Parathyroid adenoma (tissue), 2 donors: Measurements from ENCODE around the gene CCDC85C.

ENCODE experiments used
- H2AFZ ChIP-seq: fragments of 300-600 bp; sonication (generic); one replicate; pipeline ENCODE4 v1.7.0; 2017; ENCODE audit warnings: antibody characterized with exemption, mild to moderate bottlenecking
- H3K27ac ChIP-seq: fragments of 300-600 bp; sonication (generic); one replicate; pipeline ENCODE4 v1.7.0; 2017
- H3K27me3 ChIP-seq: fragments of 300-600 bp; sonication (generic); one replicate; pipeline ENCODE4 v1.7.0; 2017; ENCODE audit warnings: low read length; ENCODE audit not compliant: control insufficient read depth, insufficient read depth
- H3K36me3 ChIP-seq: fragments of 300-600 bp; sonication (generic); one replicate; pipeline ENCODE4 v1.7.0; 2017; ENCODE audit warnings: low read length; ENCODE audit not compliant: control insufficient read depth, insufficient read depth
- H3K4me1 ChIP-seq: fragments of 300-600 bp; sonication (generic); one replicate; pipeline ENCODE4 v1.7.0; 2017; ENCODE audit warnings: control low read depth
- H3K4me2 ChIP-seq: fragments of 300-600 bp; sonication (generic); one replicate; pipeline ENCODE4 v1.7.0; 2017; ENCODE audit warnings: low read length
- H3K4me3 ChIP-seq: fragments of 300-600 bp; sonication (generic); one replicate; pipeline ENCODE4 v1.7.0; 2017; ENCODE audit warnings: low read depth, low read length
- H3K79me2 ChIP-seq: fragments of 300-600 bp; sonication (generic); one replicate; pipeline ENCODE4 v1.7.0; 2017; ENCODE audit warnings: control low read depth
- H3K9ac ChIP-seq: fragments of 300-600 bp; sonication (generic); one replicate; pipeline ENCODE4 v1.7.0; 2017; ENCODE audit warnings: mild to moderate bottlenecking
- H3K9me3 ChIP-seq: fragments of 300-600 bp; sonication (generic); one replicate; pipeline ENCODE4 v1.7.0; 2017; ENCODE audit warnings: low read length; ENCODE audit not compliant: control insufficient read depth
- TF ChIP-seq, protein P1 (sequence below): fragments of 300-600 bp; sonication (generic); IDR thresholded peaks from one replicate; pipeline ENCODE4 v1.7.0; 2017; ENCODE audit warnings: antibody characterized with exemption, mild to moderate bottlenecking
- donor health status: primary hyperparathyroidism.

The CCDC85C gene

DNA sequence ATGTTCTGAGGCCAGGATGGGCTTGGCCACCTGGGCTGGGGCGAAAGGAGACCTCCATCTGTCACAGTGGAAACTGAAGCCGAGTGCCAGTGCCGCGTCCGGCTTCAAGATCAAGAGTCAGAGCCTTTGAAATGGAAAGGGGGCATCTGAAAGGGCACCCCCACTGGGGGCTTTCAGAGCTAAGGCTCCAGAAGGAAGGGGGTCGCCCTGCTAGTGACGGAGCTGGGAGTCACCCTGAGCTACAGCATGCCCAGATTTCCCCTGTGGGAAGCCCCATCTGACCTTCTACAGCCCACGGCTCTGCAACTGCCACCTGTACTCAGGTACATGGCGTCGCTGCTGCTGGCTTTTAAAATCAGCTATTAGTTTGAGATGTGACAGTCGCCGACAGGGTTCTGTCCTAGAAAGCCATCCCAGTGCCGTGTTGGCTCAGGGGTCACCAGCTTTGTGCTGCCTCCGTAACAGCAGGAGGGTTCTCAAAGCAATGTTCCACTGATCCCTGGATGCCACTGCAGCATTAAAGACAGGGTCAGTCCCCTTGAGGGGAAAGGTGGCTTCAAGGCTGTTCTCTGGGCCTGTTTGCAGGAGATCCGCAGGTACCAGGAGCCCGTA is 91.3 kb downstream of the CCDC85C start:
- no peaks in the 10 kb centered on the region for H3K4me1 ChIP-seq
- H3K79me2 ChIP-seq = no peaks in the 10 kb centered on the region
- H3K4me3 ChIP-seq = no peak overlapping the region
- no peaks in the 10 kb centered on the region for H3K9me3 ChIP-seq
- no peak overlapping the region for H3K4me2 ChIP-seq
- no peak overlapping the region for H3K9ac ChIP-seq
- TF ChIP-seq, protein P1, sequence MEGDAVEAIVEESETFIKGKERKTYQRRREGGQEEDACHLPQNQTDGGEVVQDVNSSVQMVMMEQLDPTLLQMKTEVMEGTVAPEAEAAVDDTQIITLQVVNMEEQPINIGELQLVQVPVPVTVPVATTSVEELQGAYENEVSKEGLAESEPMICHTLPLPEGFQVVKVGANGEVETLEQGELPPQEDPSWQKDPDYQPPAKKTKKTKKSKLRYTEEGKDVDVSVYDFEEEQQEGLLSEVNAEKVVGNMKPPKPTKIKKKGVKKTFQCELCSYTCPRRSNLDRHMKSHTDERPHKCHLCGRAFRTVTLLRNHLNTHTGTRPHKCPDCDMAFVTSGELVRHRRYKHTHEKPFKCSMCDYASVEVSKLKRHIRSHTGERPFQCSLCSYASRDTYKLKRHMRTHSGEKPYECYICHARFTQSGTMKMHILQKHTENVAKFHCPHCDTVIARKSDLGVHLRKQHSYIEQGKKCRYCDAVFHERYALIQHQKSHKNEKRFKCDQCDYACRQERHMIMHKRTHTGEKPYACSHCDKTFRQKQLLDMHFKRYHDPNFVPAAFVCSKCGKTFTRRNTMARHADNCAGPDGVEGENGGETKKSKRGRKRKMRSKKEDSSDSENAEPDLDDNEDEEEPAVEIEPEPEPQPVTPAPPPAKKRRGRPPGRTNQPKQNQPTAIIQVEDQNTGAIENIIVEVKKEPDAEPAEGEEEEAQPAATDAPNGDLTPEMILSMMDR = no peak
- H3K36me3 ChIP-seq = no peaks in the 10 kb centered on the region
- no peak overlapping the region for H3K27ac ChIP-seq
- no peaks in the 10 kb centered on the region for H3K27me3 ChIP-seq
- H2AFZ ChIP-seq = no peak overlapping the region

DNA sequence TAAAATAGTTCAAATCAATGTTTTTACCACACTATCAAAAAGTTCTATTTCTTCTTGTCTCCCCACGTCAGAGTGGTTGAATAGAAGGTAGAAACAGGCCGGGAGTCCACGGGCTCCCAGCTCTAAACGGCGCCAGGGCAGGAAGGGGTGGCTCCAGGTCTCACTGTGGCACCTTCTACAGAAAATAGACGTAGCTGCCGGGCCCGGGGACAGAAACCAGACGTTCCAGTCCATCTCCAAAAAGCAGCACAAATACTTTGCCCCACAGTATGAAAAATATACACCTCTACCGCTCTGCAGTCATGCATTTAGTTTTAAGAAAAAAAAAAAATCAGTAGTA is 91.9 kb downstream of the CCDC85C start:
- H3K27me3 ChIP-seq = no peaks in the 10 kb centered on the region
- H3K36me3 ChIP-seq = no peaks in the 10 kb centered on the region
- no peaks in the 10 kb centered on the region for H3K9me3 ChIP-seq
- H3K4me2 ChIP-seq = no peak overlapping the region
- TF ChIP-seq, protein P1 = no peak
- H3K79me2 ChIP-seq = no peaks in the 10 kb centered on the region
- no peaks in the 10 kb centered on the region for H3K4me1 ChIP-seq
- no peak overlapping the region for H3K4me3 ChIP-seq
- no peak overlapping the region for H3K9ac ChIP-seq
- H2AFZ ChIP-seq = no peak overlapping the region
- no peak overlapping the region for H3K27ac ChIP-seq

DNA sequence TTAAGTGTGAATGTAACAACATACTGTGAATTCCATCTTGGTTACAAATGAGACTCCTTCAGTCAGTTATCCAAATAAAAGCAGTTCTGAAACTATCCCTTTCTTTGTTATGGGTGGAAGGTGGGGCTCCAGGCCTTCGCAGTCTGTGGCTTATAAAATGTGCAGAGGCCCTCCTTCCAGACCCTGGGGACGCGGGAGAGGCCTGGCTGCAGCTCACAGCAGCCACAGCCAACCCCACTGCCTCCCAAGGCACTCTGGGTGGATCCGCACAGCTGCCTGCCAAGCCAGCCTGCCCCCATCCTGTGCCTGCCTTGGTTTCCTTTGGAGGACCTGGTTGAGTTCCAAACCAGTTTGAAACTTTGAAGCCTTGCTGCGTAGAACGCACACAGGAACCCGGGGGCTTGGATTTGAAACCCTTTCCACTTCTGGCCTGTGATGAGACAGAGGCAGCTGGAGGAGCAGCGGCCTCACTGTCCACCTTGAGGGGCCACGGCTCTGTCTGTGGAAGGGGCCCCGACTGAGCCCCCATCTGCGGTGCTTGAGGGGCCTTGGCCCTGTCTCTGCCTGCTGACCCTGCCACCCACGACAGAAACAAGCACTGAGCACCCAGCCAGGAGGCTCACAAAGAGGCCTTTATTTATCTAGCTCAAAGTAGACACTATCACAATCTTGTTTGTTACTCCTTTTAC is 92.4 kb downstream of the CCDC85C start:
- H3K9ac ChIP-seq = no peak overlapping the region
- H3K36me3 ChIP-seq = no peaks in the 10 kb centered on the region
- TF ChIP-seq, protein P1 = no peak
- H3K4me2 ChIP-seq = no peak overlapping the region
- H3K4me1 ChIP-seq = no peaks in the 10 kb centered on the region
- no peaks in the 10 kb centered on the region for H3K79me2 ChIP-seq
- no peak overlapping the region for H3K27ac ChIP-seq
- no peak overlapping the region for H3K4me3 ChIP-seq
- H2AFZ ChIP-seq = no peak overlapping the region
- H3K9me3 ChIP-seq = no peaks in the 10 kb centered on the region
- no peaks in the 10 kb centered on the region for H3K27me3 ChIP-seq

DNA sequence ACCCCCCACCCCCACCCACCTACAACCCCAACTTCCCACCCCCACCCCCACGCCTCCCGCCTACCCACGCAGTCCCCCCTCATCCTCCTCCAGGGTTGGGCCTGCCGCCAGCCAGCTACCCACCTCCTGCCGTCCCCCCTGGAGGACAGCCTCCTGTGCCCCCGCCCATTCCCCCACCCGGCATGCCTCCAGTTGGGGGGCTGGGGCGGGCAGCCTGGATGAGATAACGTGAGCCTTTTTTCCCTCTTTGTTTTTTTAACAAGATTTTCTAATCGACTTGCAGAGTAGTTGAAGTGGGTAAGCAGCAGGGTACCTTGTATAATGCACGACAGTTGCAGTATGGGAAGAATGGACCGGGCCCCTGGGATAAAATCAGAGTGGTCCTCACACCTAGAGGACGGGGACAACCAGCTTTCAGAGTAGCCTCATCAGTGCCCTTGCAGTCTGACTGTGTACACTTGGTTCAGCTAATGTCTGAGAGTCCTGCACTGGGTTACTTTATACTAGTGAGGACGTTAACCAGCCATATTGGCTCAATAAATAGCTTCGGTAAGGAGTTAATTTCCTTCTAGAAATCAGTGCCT is 93.4 kb downstream of the CCDC85C start:
- no peaks in the 10 kb centered on the region for H3K36me3 ChIP-seq
- H3K4me1 ChIP-seq = no peaks in the 10 kb centered on the region
- no peak overlapping the region for H3K4me3 ChIP-seq
- no peak overlapping the region for H2AFZ ChIP-seq
- TF ChIP-seq, protein P1 = no peak
- H3K4me2 ChIP-seq = no peak overlapping the region
- no peaks in the 10 kb centered on the region for H3K27me3 ChIP-seq
- no peak overlapping the region for H3K9ac ChIP-seq
- no peaks in the 10 kb centered on the region for H3K9me3 ChIP-seq
- H3K27ac ChIP-seq = no peak overlapping the region
- H3K79me2 ChIP-seq = no peaks in the 10 kb centered on the region
